ENCODE results near the gene HS6ST2.

Gene HS6ST2

GRCh38 chrX:132590350-132591026 lies 367.9 kb downstream of the HS6ST2 start:
- no peaks in the 10 kb centered on the region for H3K36me3 ChIP-seq (ENCODE audit: control insufficient read depth, low read length)
- no peaks in the 10 kb centered on the region for H3K9me3 ChIP-seq (ENCODE audit: control insufficient read depth, insufficient read depth, low read length)
- H3K27me3 ChIP-seq (ENCODE audit: control insufficient read depth, low read length) = no peaks in the 10 kb centered on the region
- no peak overlapping the region for H3K4me3 ChIP-seq (ENCODE audit: low read length)
- TF ChIP-seq CTCF (IDR thresholded peaks at IDR 0.05; ENCODE audit: low read depth, low read length, poor library complexity, severe bottlenecking) = no peak
- H4K20me1 ChIP-seq (ENCODE audit: control insufficient read depth, insufficient read depth, low read depth, low read length) = no peaks in the 10 kb centered on the region
- H3F3A ChIP-seq (ENCODE audit: control insufficient read depth, insufficient read depth) = no peaks in the 10 kb centered on the region
- H3K4me1 ChIP-seq (ENCODE audit: control insufficient read depth, low read length) = peaks cover 3% of the 10 kb centered on the region; the same call in 1 of the 2 replicates
- no peak overlapping the region for H3K4me2 ChIP-seq (ENCODE audit: low read length)
- H3K9me2 ChIP-seq (replicated peaks; ENCODE audit: control insufficient read depth, low read length) = no peaks in the 10 kb centered on the region
- H3K27ac ChIP-seq (ENCODE audit: low read depth, low read length) = no peak overlapping the region
- no peaks in the 10 kb centered on the region for H3K79me2 ChIP-seq (ENCODE audit: control insufficient read depth, low read length)

GRCh38 chrX:132584936-132585335 lies 373.5 kb downstream of the HS6ST2 start:
- no peak overlapping the region for H3K4me3 ChIP-seq (ENCODE audit: low read length)
- H3F3A ChIP-seq (ENCODE audit: control insufficient read depth, insufficient read depth) = no peaks in the 10 kb centered on the region
- no peak for TF ChIP-seq EZH2phosphoT487 (IDR thresholded peaks at IDR 0.05; ENCODE audit: borderline replicate concordance, low read length)
- no peak for TF ChIP-seq CTCF (IDR thresholded peaks at IDR 0.05; ENCODE audit: low read depth, low read length, poor library complexity, severe bottlenecking)
- H3K9me3 ChIP-seq (ENCODE audit: control insufficient read depth, insufficient read depth, low read length) = no peaks in the 10 kb centered on the region
- H3K9me2 ChIP-seq (replicated peaks; ENCODE audit: control insufficient read depth, low read length) = no peaks in the 10 kb centered on the region
- H3K79me2 ChIP-seq (ENCODE audit: control insufficient read depth, low read length) = no peaks in the 10 kb centered on the region
- H4K20me1 ChIP-seq (ENCODE audit: control insufficient read depth, insufficient read depth, low read depth, low read length) = no peaks in the 10 kb centered on the region
- no peak overlapping the region for H3K27ac ChIP-seq (ENCODE audit: low read depth, low read length)
- no peaks in the 10 kb centered on the region for H3K36me3 ChIP-seq (ENCODE audit: control insufficient read depth, low read length)
- H3K4me2 ChIP-seq (ENCODE audit: low read length) = no peak overlapping the region
- no peaks in the 10 kb centered on the region for H3K27me3 ChIP-seq (ENCODE audit: control insufficient read depth, low read length)
- no peaks in the 10 kb centered on the region for H3K4me1 ChIP-seq (ENCODE audit: control insufficient read depth, low read length)

DNA sequence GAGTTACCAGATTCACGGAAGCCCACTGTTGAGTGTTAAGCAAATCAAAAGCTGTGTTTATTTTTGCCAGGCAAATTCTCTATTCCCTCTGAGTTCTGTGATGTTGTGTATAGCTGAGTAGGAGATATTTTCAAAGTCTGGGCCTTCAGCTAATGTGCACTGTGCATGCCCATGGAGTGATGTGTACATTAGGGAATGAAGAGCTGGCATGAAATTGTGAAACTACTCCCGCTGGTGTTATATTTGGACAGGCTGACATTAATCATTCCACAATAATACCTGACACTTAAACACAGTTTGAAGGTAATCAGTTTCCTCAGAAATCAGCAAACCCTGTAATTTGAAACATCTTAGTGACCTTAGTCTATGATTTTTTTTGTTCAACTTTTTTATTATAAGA lies 381.5 kb downstream of the HS6ST2 start:
- H4K20me1 ChIP-seq (ENCODE audit: control insufficient read depth, insufficient read depth, low read depth, low read length) = no peaks in the 10 kb centered on the region
- H3K4me3 ChIP-seq (ENCODE audit: low read length) = no peak overlapping the region
- H3K79me2 ChIP-seq (ENCODE audit: control insufficient read depth, low read length) = no peaks in the 10 kb centered on the region
- no peaks in the 10 kb centered on the region for H3K4me1 ChIP-seq (ENCODE audit: control insufficient read depth, low read length)
- H3K9me2 ChIP-seq (replicated peaks; ENCODE audit: control insufficient read depth, low read length) = no peaks in the 10 kb centered on the region
- H3K4me2 ChIP-seq (ENCODE audit: low read length) = no peak overlapping the region
- no peak overlapping the region for H3K27ac ChIP-seq (ENCODE audit: low read depth, low read length)
- no peaks in the 10 kb centered on the region for H3K9me3 ChIP-seq (ENCODE audit: control insufficient read depth, insufficient read depth, low read length)
- H3K27me3 ChIP-seq (ENCODE audit: control insufficient read depth, low read length) = no peaks in the 10 kb centered on the region
- TF ChIP-seq EZH2phosphoT487 (IDR thresholded peaks at IDR 0.05; ENCODE audit: borderline replicate concordance, low read length) = no peak
- no peak for TF ChIP-seq CTCF (IDR thresholded peaks at IDR 0.05; ENCODE audit: low read depth, low read length, poor library complexity, severe bottlenecking)
- H3K36me3 ChIP-seq (ENCODE audit: control insufficient read depth, low read length) = no peaks in the 10 kb centered on the region
- H3F3A ChIP-seq (ENCODE audit: control insufficient read depth, insufficient read depth) = no peaks in the 10 kb centered on the region

All from DOHH2 (cell line).